HEK293T (cell line): ENCODE results near the gene SGCA.
A peak's percentile ranks its signal among the peaks of the same experiment; 100 is the strongest.

ENCODE experiments used
- CTCF ChIA-PET: fragments of 350-600 bp; formaldehyde crosslinking; extraction: SDS; loops from one replicate; lab custom pipeline; 2021; ENCODE audit warnings: antibody characterized with exemption, inconsistent platforms; lab: Yijun Ruan, JAX
- POLR2A ChIA-PET: fragments of 350-600 bp; formaldehyde crosslinking; extraction: SDS; loops from one replicate; lab custom pipeline; 2020; ENCODE audit warnings: antibody characterized with exemption, inconsistent platforms; lab: Yijun Ruan, JAX
- DNase-seq: peaks from one replicate; pipeline ENCODE4 v3.0.0; 2012; ENCODE audit warnings: mixed read lengths; ENCODE audit errors: extremely low spot score
- ARNT ChIP-seq: fragments of 450-650 bp; IDR thresholded peaks from 2 replicates; pipeline ENCODE4 v1.6.1; 2017; ENCODE audit warnings: mild to moderate bottlenecking
- BHLHE40 ChIP-seq: fragments of 450-650 bp; IDR thresholded peaks from 2 replicates; pipeline ENCODE4 v1.6.1; 2016; ENCODE audit warnings: mild to moderate bottlenecking, moderate library complexity, borderline replicate concordance
- CTBP1 ChIP-seq: fragments of 450-650 bp; IDR thresholded peaks from 2 replicates; pipeline ENCODE4 v1.6.1; 2016; ENCODE audit warnings: borderline replicate concordance
- ELF4 ChIP-seq: fragments of 450-650 bp; IDR thresholded peaks from 2 replicates; pipeline ENCODE4 v1.6.1; 2017; ENCODE audit warnings: antibody characterized with exemption
- FOXA1 ChIP-seq: fragments of 450-650 bp; IDR thresholded peaks from 2 replicates; pipeline ENCODE4 v1.6.1; 2016; ENCODE audit warnings: mild to moderate bottlenecking
- FOXK2 ChIP-seq: fragments of 450-650 bp; IDR thresholded peaks from 2 replicates; pipeline ENCODE4 v1.6.1; 2016; ENCODE audit warnings: mild to moderate bottlenecking
- FOXM1 ChIP-seq: fragments of 450-650 bp; IDR thresholded peaks from 2 replicates; pipeline ENCODE4 v1.6.1; 2017; ENCODE audit warnings: mild to moderate bottlenecking, borderline replicate concordance
- HDGF ChIP-seq: fragments of 450-650 bp; IDR thresholded peaks from 2 replicates; pipeline ENCODE4 v1.6.1; 2017; ENCODE audit warnings: antibody characterized with exemption, borderline replicate concordance
- L3MBTL2 ChIP-seq: fragments of 450-650 bp; conservative IDR thresholded peaks from 2 replicates; pipeline ENCODE4 v1.6.1; 2016; ENCODE audit warnings: mild to moderate bottlenecking
- LEF1 ChIP-seq: fragments of 450-650 bp; IDR thresholded peaks from 2 replicates; pipeline ENCODE4 v1.6.1; 2017; ENCODE audit warnings: mild to moderate bottlenecking, borderline replicate concordance
- NFRKB ChIP-seq: fragments of 450-650 bp; IDR thresholded peaks from 2 replicates; pipeline ENCODE4 v1.6.1; 2016; ENCODE audit warnings: mild to moderate bottlenecking, moderate library complexity
- SP1 ChIP-seq: fragments of 450-650 bp; IDR thresholded peaks from 2 replicates; pipeline ENCODE4 v1.6.1; 2017
- SUZ12 ChIP-seq: fragments of 450-650 bp; IDR thresholded peaks from 2 replicates; pipeline ENCODE4 v1.6.1; 2016; ENCODE audit warnings: mild to moderate bottlenecking
- TARDBP ChIP-seq: fragments of 450-650 bp; IDR thresholded peaks from 2 replicates; pipeline ENCODE4 v1.6.1; 2016
- ZNF384 ChIP-seq: fragments of 450-650 bp; IDR thresholded peaks from 2 replicates; pipeline ENCODE4 v1.6.1; 2016
- TF ChIP-seq, protein P1 (sequence below): fragments of 450-650 bp; IDR thresholded peaks from 2 replicates; pipeline ENCODE4 v1.6.1; 2016

Gene SGCA

DNA sequence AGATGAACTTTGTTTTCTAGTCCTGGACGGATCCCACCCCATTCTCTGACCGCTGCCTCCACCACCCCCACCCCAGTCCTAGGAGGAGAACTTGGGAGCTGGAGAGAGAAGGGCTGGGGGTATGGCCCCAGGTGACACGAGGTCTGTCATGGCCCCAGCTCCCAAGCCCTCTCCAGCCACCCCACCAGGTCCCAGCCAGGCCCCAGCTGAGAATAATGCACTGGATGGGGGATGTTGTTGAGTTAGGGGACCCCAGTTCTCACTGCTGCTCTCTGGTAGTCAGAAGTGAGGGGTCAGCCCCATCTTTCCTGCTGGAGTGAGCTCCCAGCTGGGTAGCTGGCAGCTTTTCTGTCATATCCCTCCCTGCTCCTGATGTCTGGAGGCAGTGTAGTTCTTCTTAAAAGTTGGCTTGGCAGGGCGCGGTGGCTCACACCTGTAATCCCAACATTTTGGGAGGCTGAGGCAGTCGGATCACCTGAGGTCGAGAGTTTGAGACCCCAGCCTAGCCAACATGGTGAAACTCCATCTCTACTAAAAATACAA is 40.2 kb downstream of the SGCA start:
- POLR2A ChIA-PET = no interaction called here

DNA sequence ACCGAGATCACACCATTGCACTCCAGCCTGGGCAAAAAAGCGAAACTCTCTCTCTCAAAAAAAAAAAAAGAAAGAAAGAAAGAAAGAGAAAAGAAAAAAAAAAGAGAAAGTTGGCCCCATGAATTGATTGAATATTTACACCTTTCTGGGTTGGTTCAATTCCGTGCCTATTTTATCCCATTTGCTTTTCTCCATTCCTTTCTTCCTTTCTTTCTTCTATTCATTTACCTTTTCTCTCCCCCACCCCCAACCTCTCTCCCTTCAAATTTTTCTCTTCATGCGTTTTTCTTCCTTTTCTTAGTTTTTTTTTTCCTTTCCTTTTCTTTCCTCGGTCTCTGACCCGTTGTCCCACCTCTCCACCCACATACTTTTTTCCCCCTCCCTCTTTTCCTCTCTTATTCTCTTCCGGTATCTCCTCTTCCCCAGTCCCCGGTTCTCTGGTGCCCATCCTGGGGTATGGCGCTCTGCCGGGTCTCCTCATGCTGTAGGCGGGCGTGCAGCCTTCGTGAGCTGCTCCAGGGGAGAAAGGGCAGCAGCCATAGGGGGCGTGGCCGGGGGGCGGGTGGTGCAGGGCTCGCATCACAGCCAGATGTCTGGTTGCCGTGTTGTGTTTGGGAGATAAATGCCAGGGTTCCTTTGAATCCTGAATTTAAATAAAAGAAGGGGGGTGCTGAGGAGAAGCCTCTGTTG is 40.9 kb downstream of the SGCA start:
- DNase-seq = peak; percentile 31
- CTCF ChIA-PET = interaction anchor here (0.6 kb wide), 1 partner anchor 130 kb away, joined by 3 read pairs; no protein-coding TSS in a partner anchor
- POLR2A ChIA-PET = interaction anchor here (0.7 kb wide), 1 partner anchor 110 kb away, joined by 3 read pairs; no protein-coding TSS in a partner anchor
- no peak for TF ChIP-seq BHLHE40
- no peak for TF ChIP-seq CTBP1
- TF ChIP-seq NFRKB = no peak
- no peak for TF ChIP-seq SP1
- TF ChIP-seq TARDBP = no peak
- no peak for TF ChIP-seq FOXM1
- no peak for TF ChIP-seq FOXK2
- no peak for TF ChIP-seq LEF1

More for the DNA sequence above, 40.2 kb downstream of the SGCA start:
- TF ChIP-seq LEF1 (no peak), ZNF384 (no peak)
- TF ChIP-seq, protein P1, sequence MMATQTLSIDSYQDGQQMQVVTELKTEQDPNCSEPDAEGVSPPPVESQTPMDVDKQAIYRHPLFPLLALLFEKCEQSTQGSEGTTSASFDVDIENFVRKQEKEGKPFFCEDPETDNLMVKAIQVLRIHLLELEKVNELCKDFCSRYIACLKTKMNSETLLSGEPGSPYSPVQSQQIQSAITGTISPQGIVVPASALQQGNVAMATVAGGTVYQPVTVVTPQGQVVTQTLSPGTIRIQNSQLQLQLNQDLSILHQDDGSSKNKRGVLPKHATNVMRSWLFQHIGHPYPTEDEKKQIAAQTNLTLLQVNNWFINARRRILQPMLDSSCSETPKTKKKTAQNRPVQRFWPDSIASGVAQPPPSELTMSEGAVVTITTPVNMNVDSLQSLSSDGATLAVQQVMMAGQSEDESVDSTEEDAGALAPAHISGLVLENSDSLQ = no peak
- CTCF ChIA-PET = interaction anchor here (0.6 to 1.1 kb wide), 3 partner anchors 66 to 131 kb away, joined by 3 read pairs; no protein-coding TSS in a partner anchor
- no peak for DNase-seq

DNA sequence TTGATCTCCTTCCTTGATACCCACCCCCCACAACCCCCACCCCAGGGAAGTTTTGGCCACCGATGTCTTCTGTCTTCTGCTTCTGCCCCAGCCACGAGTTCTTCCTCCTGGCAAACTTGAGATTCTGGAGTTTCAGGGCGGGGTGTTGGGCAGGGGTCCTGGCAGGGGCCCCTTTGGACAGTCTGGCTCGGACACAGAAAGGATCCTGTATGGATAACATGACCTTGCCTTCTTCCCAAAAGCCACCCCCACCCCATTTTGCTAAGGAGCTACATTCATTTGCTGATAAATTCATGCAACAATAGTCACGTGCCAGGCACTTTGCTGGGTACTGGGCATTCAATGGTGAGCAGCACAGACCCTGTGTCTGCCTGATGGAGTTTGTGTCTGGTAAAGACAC is 41.5 kb downstream of the SGCA start:
- ChIA-PET POLR2A (interaction anchor here (0.7 kb wide), 1 partner anchor 109 kb away, joined by 3 read pairs; no protein-coding TSS in a partner anchor), CTCF (no interaction called here)
- no peak for DNase-seq
- TF ChIP-seq FOXK2 (no peak), L3MBTL2 (no peak), FOXA1 (no peak), LEF1 (no peak), NFRKB (no peak), TARDBP (no peak), ZNF384 (no peak), FOXM1 (no peak), HDGF (no peak), ELF4 (no peak), BHLHE40 (no peak), CTBP1 (no peak), ARNT (no peak), SUZ12 (no peak), SP1 (no peak)
- TF ChIP-seq, protein P1 = no peak

DNA sequence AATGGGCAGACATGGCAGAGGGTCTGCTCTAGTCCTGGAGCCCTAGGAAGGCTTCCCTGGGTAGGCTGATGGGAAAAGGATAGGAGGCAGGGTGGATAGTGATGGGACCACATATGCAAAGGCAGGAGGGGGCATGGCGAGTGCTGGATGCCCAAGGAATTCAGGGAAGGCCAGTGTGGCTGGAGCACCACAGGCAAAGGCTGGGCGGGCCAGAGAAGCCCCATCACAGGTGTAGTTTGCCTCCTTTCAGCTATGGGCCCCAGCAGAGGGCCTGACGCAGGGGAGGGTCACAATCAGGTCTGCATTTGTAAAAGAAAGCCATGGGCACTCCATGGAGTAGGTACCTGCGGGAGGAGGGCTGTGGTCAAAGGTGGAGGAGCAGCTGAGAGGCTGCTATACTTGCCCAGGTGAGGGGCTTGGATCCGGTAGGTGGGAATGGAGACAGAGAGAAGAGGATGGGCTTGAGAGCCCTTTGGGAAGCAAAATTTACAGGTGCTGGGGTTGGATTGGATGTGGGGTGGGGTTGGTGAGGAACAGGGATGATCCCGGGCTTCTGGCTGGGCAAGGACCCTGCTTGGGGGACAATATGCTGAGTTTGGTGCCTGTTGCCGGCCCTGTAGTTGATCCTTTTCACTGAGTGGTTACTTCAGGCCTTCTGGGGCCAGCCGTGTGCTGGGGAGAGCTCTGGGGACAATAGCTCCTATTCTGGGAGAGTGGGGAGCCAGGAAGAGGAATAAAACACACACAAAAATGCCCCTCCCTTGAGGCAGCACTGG is 42.2 kb downstream of the SGCA start:
- ChIA-PET CTCF (no interaction called here), POLR2A (no interaction called here)
- no peak for DNase-seq
- TF ChIP-seq FOXK2 (no peak), L3MBTL2 (no peak)

DNA sequence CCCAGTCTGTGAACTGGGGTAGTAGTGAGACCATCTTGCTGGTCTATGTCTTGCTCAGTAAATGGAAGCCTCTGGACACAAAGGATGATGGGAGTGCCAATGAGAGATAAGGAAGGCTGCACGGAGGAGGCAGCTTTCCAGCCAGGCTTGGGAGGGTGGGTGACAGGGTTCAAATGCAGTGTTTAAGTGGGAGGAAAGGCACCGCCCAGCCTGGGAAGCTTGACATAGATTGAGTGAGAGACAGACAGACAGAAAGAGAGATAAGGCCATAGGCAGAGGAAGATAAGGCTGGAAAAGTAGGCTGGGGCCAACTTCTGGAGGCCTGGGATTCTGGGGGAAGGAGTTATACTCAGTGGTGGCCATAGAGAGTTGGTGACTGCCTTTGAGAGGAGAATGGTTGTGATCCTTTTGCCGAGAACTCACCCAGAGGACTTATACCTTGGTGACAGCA is 42.8 kb downstream of the SGCA start:
- TF ChIP-seq ZNF384 (no peak), CTBP1 (no peak), SUZ12 (no peak), SP1 (no peak), NFRKB (no peak), ELF4 (no peak), ARNT (no peak), L3MBTL2 (no peak), BHLHE40 (no peak), HDGF (no peak)
- TF ChIP-seq, protein P1 = no peak
- CTCF ChIA-PET = interaction anchor here (0.8 kb wide), 1 partner anchor 90 kb away, joined by 3 read pairs; no protein-coding TSS in a partner anchor
- POLR2A ChIA-PET = interaction anchor here (0.5 kb wide), 1 partner anchor 450 kb away, joined by 3 read pairs; no protein-coding TSS in a partner anchor
- DNase-seq = no peak

DNA sequence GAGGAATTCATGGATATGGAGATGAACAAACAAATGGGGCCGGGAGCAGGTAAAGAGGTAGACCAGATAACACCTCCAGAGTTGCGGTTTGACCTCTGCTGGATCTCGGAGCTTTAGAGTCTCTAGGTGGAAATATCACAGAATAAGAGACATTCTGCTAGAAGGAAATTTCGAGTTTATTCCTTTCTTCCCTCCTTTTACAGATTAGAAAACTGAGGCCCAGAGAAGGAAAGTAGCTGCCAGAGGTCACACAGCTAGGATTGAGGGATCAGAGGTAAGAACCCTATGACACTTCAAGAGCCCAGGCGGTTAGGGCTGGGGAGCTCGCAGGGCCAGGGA is 43.3 kb downstream of the SGCA start:
- ChIA-PET POLR2A (interaction anchor here (0.5 kb wide), 1 partner anchor 451 kb away, joined by 3 read pairs; no protein-coding TSS in a partner anchor), CTCF (interaction anchor here (0.8 to 1.1 kb wide), 3 partner anchors 8 to 89 kb away, joined by 3 to 11 read pairs (median 4); partner anchors contain the start of gene COL1A1)
- DNase-seq = no peak
- TF ChIP-seq, protein P1 = no peak
- no peak for TF ChIP-seq FOXM1
- no peak for TF ChIP-seq TARDBP
- no peak for TF ChIP-seq ARNT
